Measurements from ENCODE around the gene ATP1B3.
A peak's percentile ranks its signal among the peaks of the same experiment; 100 is the strongest.

Gene ATP1B3

GRCh38 chr3:141870091-141870687 is 6.3 kb upstream of the ATP1B3 start:
- TF ChIP-seq, protein P1, sequence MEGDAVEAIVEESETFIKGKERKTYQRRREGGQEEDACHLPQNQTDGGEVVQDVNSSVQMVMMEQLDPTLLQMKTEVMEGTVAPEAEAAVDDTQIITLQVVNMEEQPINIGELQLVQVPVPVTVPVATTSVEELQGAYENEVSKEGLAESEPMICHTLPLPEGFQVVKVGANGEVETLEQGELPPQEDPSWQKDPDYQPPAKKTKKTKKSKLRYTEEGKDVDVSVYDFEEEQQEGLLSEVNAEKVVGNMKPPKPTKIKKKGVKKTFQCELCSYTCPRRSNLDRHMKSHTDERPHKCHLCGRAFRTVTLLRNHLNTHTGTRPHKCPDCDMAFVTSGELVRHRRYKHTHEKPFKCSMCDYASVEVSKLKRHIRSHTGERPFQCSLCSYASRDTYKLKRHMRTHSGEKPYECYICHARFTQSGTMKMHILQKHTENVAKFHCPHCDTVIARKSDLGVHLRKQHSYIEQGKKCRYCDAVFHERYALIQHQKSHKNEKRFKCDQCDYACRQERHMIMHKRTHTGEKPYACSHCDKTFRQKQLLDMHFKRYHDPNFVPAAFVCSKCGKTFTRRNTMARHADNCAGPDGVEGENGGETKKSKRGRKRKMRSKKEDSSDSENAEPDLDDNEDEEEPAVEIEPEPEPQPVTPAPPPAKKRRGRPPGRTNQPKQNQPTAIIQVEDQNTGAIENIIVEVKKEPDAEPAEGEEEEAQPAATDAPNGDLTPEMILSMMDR (IDR thresholded peaks at IDR 0.05): no peak

DNA sequence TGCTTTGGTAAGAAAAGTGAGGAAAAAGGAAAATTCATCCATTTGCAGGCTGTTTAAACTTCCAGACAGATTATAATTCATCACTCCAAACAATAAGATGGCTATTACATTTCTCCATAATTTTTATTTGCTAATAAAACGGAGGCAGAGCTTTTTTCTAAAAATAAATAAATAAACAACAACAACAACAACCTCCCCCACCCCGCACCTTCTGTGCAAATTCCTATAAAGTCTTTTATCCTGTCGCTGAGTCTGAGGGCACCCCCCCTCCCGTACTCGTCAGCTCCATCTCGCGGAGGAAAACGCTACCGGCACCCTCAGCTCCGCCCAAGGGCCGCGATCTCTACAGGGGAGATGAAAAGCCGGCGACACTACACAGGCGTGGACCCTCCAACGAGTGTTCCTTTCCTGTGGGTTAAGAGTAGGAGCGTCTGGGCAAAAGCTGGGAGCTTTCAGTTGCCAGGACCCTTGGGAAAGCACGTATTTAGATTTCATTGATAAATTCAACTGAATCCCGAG is 1.0 kb upstream of the ATP1B3 start:
- peaks cover 18% of the 10 kb centered on the region for H3K27me3 ChIP-seq
- peak overlapping the region; percentile 65 to 76 for H3K4me3 ChIP-seq (ENCODE audit: low read depth in 1 of 2, low read length in 1 of 2)
- peak overlapping the region; percentile 88 for H3K27ac ChIP-seq
- H3K9me3 ChIP-seq: no peaks in the 10 kb centered on the region
- H3K36me3 ChIP-seq: no peaks in the 10 kb centered on the region
- H3K4me1 ChIP-seq (ENCODE audit: control insufficient read depth in 1 of 2, insufficient read depth in 1 of 2, low read depth in 1 of 2, low read length in 1 of 2): peaks cover 13 to 17% of the 10 kb centered on the region in 2 experiments
- TF ChIP-seq, protein P1 (IDR thresholded peaks at IDR 0.05): peak; percentile 76

More at GRCh38 chr3:141870091-141870687, 6.3 kb upstream of the ATP1B3 start:
- H3K27me3 ChIP-seq: peaks cover 3% of the 10 kb centered on the region
- H3K27ac ChIP-seq: no peak overlapping the region
- H3K4me3 ChIP-seq (ENCODE audit: low read depth in 1 of 2, low read length in 1 of 2): no peak overlapping the region
- peaks cover 4 to 5% of the 10 kb centered on the region in 2 experiments for H3K4me1 ChIP-seq (ENCODE audit: control insufficient read depth in 1 of 2, insufficient read depth in 1 of 2, low read depth in 1 of 2, low read length in 1 of 2)
- H3K9me3 ChIP-seq: no peaks in the 10 kb centered on the region
- H3K36me3 ChIP-seq: no peaks in the 10 kb centered on the region

DNA sequence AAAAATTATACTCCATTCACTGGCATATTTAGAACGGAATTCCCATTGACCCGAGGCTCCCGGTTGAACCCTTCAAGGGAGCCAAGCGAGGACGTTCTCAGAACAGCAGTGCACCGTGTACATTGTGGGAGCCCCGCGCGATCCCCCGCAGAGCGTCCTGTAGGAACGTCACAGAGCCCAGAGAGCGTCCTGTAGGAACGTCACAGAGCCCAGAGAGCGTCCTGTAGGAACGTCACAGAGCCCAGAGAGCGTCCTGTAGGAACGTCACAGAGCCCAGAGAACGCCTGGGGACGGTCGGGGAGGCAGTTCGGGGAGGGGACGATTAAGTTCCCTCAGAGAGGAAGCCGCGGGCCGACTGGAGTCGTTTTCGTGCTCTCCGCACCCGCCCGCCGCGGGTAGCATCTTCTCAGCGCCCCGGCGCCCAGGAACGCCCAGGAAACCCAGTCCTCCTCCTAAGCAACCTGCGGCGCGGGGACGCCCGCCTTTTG is 506 bp upstream of the ATP1B3 start:
- TF ChIP-seq, protein P1 (IDR thresholded peaks at IDR 0.05): no peak
- Histone ChIP-seq H3K36me3 (no peaks in the 10 kb centered on the region), H3K9me3 (no peaks in the 10 kb centered on the region), H3K27me3 (peaks cover 18% of the 10 kb centered on the region), H3K27ac (peak overlapping the region; percentile 88), H3K4me1 (ENCODE audit: control insufficient read depth in 1 of 2, insufficient read depth in 1 of 2, low read depth in 1 of 2, low read length in 1 of 2) (peaks cover 13 to 17% of the 10 kb centered on the region in 2 experiments), H3K4me3 (ENCODE audit: low read depth in 1 of 2, low read length in 1 of 2) (peak overlapping the region; percentile 65 to 76)

DNA sequence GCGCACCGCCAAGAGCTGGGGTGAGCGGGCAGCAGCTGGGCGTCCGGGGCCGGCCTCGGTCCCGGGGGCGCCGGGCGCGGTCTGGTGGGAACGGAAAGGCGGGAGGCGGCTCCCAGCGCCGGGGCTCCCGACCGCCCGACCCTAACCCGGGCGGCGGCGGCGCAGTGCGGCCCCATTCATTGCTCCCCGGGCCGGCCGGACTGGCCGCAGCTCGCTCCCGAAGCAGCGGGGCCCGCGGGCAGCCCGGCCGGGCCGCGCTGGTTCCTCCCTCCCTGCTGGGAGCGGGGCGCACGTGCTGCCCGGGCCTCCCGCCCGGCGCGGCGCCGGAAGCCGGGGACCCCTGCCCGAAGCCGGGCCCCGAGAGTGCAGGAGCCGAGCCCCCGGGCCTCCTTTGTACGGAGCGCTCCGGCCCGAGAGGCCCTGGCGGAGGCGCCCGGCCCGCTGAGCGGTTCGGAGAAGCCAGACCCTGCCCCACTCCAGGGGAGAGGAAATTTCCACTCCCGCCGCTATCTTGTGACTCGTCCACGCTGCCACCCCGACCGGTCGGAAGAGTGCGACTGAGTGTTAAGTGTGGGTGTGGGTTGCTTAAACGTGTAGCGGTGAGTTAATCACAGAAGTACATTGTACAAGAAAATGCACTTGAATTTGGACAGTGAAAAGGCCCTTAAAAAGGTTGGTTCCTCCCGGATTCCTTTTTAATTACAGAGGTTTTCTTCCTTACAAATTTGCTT is 613 bp downstream of the ATP1B3 start:
- Histone ChIP-seq H3K4me3 (ENCODE audit: low read depth in 1 of 2, low read length in 1 of 2) (peak overlapping the region; percentile 65 to 76), H3K9me3 (no peaks in the 10 kb centered on the region), H3K27ac (peak overlapping the region; percentile 88), H3K36me3 (no peaks in the 10 kb centered on the region), H3K27me3 (peaks cover 18% of the 10 kb centered on the region), H3K4me1 (ENCODE audit: control insufficient read depth in 1 of 2, insufficient read depth in 1 of 2, low read depth in 1 of 2, low read length in 1 of 2) (peaks cover 13 to 17% of the 10 kb centered on the region in 2 experiments)
- TF ChIP-seq, protein P1 (IDR thresholded peaks at IDR 0.05): no peak

GRCh38 chr3:141877911-141878310 is 1.5 kb downstream of the ATP1B3 start:
- no peaks in the 10 kb centered on the region for H3K9me3 ChIP-seq

More at GRCh38 chr3:141877911-141878310, 1.5 kb downstream of the ATP1B3 start:
- Histone ChIP-seq H3K27me3 (peaks cover 18% of the 10 kb centered on the region), H3K36me3 (no peaks in the 10 kb centered on the region), H3K4me3 (ENCODE audit: low read depth in 1 of 2, low read length in 1 of 2) (no peak overlapping the region), H3K4me1 (ENCODE audit: control insufficient read depth in 1 of 2, insufficient read depth in 1 of 2, low read depth in 1 of 2, low read length in 1 of 2) (peaks cover 13 to 17% of the 10 kb centered on the region in 2 experiments), H3K27ac (no peak overlapping the region)
- TF ChIP-seq, protein P1 (IDR thresholded peaks at IDR 0.05): no peak

All from neutrophil (primary cell).